Measurements from ENCODE around the gene C6.

The C6 gene

DNA sequence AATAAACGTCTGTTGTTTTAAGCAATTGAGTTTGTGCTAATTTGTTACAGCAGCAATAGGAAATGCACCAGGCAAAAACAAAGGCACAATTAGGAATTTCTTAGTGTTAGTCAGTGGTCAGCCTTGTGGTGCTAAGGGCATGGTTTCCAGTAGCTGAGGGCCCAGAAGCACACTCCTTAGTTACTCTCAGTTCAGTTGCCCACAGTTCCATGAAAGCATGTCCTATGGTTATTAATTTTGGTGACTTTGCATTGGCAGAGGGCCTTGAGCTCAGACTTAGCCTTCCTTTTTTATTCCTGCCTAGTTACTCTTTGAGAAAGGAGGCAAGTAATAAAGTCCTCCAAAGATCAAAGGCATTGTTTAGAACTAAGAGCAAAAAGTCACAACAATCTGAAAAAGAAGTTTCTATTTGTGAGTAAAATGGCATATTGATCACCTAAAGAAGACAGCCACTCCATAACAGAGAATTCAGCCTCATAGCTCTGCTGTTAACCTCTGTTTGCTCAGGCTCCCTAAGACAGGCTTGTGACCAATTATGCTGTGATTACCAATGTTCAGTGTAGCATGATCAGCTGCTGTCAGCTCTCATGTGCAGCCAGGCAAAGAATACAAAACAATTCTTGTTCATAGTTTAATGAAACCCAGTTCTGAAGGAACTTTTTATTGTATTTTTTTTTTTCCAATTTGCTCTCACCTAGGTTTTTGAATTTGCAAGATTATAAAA, 85.2 kb downstream of the C6 start:
- no peaks in the 10 kb centered on the region for H3K36me3 ChIP-seq (ENCODE audit: control insufficient read depth, insufficient read depth, low read length)
- H3K27ac ChIP-seq (ENCODE audit: low read depth, low read length, severe bottlenecking), result no peak overlapping the region
- 67% methylated on average over 1 of the region's 1 CpG; no CpG with 5 or more reads in 1 of the 2 experiments for WGBS, 2 experiments (ENCODE audit: insufficient coverage in 2 of 2)
- H3K9me3 ChIP-seq (ENCODE audit: control insufficient read depth, low read length), result no peaks in the 10 kb centered on the region
- H3K4me3 ChIP-seq (ENCODE audit: extremely low read depth, insufficient read depth, low read length, poor library complexity, severe bottlenecking), result no peak overlapping the region
- H3K4me1 ChIP-seq (ENCODE audit: control insufficient read depth, insufficient read depth, low read length, poor library complexity, severe bottlenecking), result no peaks in the 10 kb centered on the region

DNA sequence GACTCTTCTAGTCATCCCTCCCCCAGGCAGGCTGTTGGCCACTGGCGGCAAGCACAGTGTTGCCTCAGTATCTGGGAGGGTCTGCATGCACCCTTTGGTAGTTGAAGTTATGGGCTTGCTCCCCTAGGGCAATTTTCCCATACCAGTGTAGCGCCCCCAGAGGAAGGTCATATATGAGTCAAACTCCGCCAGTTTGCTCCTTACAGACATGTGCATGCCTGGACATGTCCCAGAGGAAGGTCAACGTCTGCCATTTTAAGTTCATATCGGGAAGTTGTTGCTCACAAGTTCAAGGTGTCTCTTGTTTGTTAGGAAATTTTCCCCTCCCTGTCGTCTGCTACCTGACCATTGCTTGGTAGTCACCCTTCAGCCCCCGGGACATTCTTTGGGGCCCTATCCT, 90.9 kb downstream of the C6 start:
- Histone ChIP-seq H3K4me1 (ENCODE audit: control insufficient read depth, insufficient read depth, low read length, poor library complexity, severe bottlenecking) (no peaks in the 10 kb centered on the region), H3K36me3 (ENCODE audit: control insufficient read depth, insufficient read depth, low read length) (no peaks in the 10 kb centered on the region), H3K4me3 (ENCODE audit: extremely low read depth, insufficient read depth, low read length, poor library complexity, severe bottlenecking) (no peak overlapping the region), H3K9me3 (ENCODE audit: control insufficient read depth, low read length) (no peaks in the 10 kb centered on the region), H3K27ac (ENCODE audit: low read depth, low read length, severe bottlenecking) (no peak overlapping the region)
- 91 to 98% methylated on average over 5 to 6 of the region's 7 CpGs for WGBS, 2 experiments (ENCODE audit: insufficient coverage in 2 of 2)

DNA sequence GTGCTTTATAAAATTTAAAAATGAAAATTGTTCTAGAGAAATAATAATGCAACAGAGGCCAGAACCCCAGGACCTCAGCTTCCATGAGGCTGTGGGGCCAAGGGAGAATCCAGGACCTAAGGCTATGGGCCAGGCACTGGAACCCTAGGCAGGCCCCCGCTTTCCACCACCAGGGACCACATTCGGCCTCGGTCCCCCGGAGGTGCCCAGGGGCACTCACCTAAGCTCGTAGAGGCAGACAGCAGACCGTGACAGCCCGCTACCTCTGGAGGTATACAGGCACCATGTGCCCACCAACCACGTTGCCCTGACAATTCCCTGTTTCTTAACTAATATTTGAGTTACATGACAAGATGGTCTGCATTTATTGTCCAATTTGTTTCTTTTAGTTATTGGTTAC, 92.7 kb downstream of the C6 start:
- H3K9me3 ChIP-seq (ENCODE audit: control insufficient read depth, low read length), result no peaks in the 10 kb centered on the region
- WGBS, 2 experiments (ENCODE audit: insufficient coverage in 2 of 2), result 77 to 100% methylated on average over 3 to 4 of the region's 8 CpGs
- no peaks in the 10 kb centered on the region for H3K36me3 ChIP-seq (ENCODE audit: control insufficient read depth, insufficient read depth, low read length)
- H3K4me3 ChIP-seq (ENCODE audit: extremely low read depth, insufficient read depth, low read length, poor library complexity, severe bottlenecking), result no peak overlapping the region
- H3K27ac ChIP-seq (ENCODE audit: low read depth, low read length, severe bottlenecking), result no peak overlapping the region
- no peaks in the 10 kb centered on the region for H3K4me1 ChIP-seq (ENCODE audit: control insufficient read depth, insufficient read depth, low read length, poor library complexity, severe bottlenecking)

DNA sequence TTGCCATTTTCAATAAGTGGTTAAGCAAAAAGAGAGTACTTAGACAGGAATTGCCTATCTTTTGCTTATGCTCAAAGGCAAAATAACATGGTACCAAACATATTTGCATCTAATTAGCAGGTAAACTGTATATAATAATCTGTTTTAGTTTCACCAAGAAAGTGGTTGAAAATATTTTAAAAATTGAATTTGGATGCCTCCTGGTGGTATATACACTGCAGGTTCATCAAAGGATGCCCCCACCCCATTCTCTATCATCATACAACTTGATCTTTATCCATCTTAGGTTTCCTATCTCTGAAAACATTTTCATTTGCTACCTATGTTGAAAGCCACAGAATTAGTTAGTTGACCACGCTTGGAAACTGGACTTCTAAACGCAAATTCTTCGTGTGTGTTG, 95.2 kb downstream of the C6 start:
- WGBS, 2 experiments (ENCODE audit: insufficient coverage in 2 of 2), result no CpG with 5 or more reads among the region's 3 CpGs
- Histone ChIP-seq H3K27ac (ENCODE audit: low read depth, low read length, severe bottlenecking) (no peak overlapping the region), H3K9me3 (ENCODE audit: control insufficient read depth, low read length) (no peaks in the 10 kb centered on the region), H3K4me3 (ENCODE audit: extremely low read depth, insufficient read depth, low read length, poor library complexity, severe bottlenecking) (no peak overlapping the region), H3K36me3 (ENCODE audit: control insufficient read depth, insufficient read depth, low read length) (no peaks in the 10 kb centered on the region), H3K4me1 (ENCODE audit: control insufficient read depth, insufficient read depth, low read length, poor library complexity, severe bottlenecking) (no peaks in the 10 kb centered on the region)

DNA sequence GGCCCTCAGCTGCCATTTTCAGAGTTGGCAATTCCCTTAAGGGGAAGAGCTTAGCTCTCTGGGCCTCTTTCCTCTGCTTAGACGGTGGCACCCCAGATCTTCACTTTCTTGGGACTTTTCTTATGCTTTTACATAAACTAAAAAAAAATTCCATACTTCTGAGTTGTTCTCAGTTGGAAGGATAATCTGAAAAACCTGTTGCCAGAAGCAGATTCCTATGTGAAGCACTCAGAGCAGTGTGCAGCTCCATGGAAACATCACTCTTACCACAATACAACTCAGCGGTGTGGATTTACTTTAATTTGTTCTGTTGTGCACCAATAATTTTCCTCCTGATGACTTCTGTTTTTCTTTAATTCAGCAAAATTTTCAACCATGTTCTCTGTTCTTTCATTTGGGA, 98.1 kb downstream of the C6 start:
- Histone ChIP-seq H3K4me1 (ENCODE audit: control insufficient read depth, insufficient read depth, low read length, poor library complexity, severe bottlenecking) (no peaks in the 10 kb centered on the region), H3K9me3 (ENCODE audit: control insufficient read depth, low read length) (no peaks in the 10 kb centered on the region), H3K36me3 (ENCODE audit: control insufficient read depth, insufficient read depth, low read length) (no peaks in the 10 kb centered on the region), H3K27ac (ENCODE audit: low read depth, low read length, severe bottlenecking) (no peak overlapping the region), H3K4me3 (ENCODE audit: extremely low read depth, insufficient read depth, low read length, poor library complexity, severe bottlenecking) (no peak overlapping the region)
- no CpG with 5 or more reads among the region's 2 CpGs for WGBS, 2 experiments (ENCODE audit: insufficient coverage in 2 of 2)

DNA sequence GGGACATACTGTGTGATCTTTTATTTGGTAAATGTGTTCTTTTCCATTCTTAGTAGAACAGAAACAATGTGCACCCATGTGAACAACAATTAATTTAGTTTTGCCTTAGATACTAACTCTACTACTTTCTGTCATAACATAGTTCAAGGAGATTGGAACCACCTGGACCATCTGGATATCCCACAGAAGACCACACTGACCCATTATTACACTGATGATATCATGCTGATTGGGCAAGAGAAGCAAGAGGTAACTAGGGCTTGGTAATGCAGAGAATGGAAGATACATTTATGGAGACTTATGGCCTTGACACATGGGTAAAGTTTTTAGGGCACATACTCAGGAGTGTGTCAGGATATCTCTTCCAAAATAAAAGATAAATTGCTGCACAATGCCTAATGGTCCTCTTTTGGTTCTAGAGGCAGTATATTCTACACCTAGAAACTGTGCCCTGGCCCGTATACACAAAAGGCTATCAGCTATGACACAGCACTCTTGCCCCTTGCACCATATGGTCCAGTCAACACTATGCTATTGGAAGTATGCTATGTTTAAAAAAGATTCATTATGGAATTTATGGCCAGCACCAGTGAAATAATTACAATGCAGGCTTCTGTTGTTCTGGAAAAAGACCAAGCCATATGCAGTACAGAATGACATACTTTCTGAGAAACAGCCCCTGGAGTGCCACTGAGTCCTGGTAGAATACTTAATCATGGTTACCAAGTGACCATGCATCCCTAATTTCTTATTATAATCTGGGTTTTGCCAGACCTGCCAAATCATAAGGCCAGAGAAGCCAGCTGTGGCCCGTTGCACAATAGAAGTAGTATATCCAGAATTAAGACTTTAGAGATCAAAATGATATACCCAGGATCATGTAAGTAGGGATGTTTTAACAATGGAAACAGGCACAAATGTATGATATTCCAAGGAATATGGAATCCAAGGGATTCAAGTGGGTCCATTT, 100.6 kb downstream of the C6 start:
- Histone ChIP-seq H3K27ac (ENCODE audit: low read depth, low read length, severe bottlenecking) (no peak overlapping the region), H3K4me3 (ENCODE audit: extremely low read depth, insufficient read depth, low read length, poor library complexity, severe bottlenecking) (no peak overlapping the region), H3K9me3 (ENCODE audit: control insufficient read depth, low read length) (no peaks in the 10 kb centered on the region), H3K36me3 (ENCODE audit: control insufficient read depth, insufficient read depth, low read length) (no peaks in the 10 kb centered on the region), H3K4me1 (ENCODE audit: control insufficient read depth, insufficient read depth, low read length, poor library complexity, severe bottlenecking) (no peaks in the 10 kb centered on the region)
- WGBS, 2 experiments (ENCODE audit: insufficient coverage in 2 of 2), result no CpG with 5 or more reads among the region's 2 CpGs

DNA sequence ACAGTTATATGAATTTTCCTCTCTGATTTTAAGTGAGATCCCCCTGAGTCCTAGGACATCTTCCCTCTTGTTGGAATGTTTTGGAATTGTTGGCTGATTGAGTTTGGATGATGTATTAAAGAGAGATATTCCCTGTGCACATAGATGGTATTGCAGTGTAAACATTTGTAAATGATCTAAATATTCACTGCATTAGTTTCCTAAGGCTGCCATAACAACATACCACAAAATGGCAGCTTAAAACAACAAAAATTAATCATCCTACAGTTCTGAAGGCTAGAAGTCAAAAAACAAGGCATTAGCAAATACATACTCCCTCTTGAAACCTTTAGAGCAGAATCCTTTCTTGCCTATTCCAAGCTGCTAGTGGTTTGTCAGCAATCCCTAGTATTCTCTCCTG, 104.1 kb downstream of the C6 start:
- Histone ChIP-seq H3K9me3 (ENCODE audit: control insufficient read depth, low read length) (no peaks in the 10 kb centered on the region), H3K36me3 (ENCODE audit: control insufficient read depth, insufficient read depth, low read length) (no peaks in the 10 kb centered on the region), H3K27ac (ENCODE audit: low read depth, low read length, severe bottlenecking) (no peak overlapping the region), H3K4me1 (ENCODE audit: control insufficient read depth, insufficient read depth, low read length, poor library complexity, severe bottlenecking) (no peaks in the 10 kb centered on the region), H3K4me3 (ENCODE audit: extremely low read depth, insufficient read depth, low read length, poor library complexity, severe bottlenecking) (no peak overlapping the region)

DNA sequence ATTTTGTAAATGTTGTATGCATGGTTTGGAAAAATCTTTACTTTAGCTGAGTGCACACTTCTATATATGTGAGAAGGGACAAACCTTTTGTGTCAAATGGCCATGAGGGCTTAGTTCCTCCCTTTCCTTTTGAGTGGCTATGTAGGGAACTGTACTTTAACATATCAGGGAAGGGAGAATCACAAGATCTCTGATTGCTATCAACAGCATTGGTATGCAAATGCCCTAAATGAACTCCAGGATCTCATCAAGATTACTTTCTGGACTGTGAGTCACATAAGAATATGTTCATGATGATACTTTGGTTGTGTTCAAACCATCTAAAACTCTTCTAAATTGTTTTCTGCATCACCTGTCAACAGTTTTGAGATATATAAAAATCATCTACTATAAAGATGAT, 111.0 kb downstream of the C6 start:
- Histone ChIP-seq H3K4me1 (ENCODE audit: control insufficient read depth, insufficient read depth, low read length, poor library complexity, severe bottlenecking) (no peaks in the 10 kb centered on the region), H3K36me3 (ENCODE audit: control insufficient read depth, insufficient read depth, low read length) (no peaks in the 10 kb centered on the region), H3K4me3 (ENCODE audit: extremely low read depth, insufficient read depth, low read length, poor library complexity, severe bottlenecking) (no peak overlapping the region), H3K9me3 (ENCODE audit: control insufficient read depth, low read length) (no peaks in the 10 kb centered on the region), H3K27ac (ENCODE audit: low read depth, low read length, severe bottlenecking) (no peak overlapping the region)

DNA sequence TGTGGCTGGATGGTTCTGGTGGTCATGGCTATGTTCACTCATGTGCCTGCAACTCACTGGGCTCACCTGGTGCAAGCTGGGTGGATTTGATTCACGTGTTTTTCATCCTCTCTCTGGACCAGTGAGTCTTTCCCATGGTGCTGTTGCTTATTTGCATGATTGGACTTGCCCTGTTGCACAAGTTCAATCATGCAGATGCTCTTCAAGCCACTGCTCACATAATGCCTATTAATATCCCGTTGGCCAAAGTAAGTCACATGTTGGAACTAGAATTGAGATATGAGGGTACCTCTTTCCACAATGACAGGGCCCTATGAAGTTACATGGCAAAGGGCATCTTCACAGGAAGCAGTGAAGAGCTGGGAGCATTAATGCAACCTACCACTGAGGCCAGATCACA, 115.7 kb downstream of the C6 start:
- no peaks in the 10 kb centered on the region for H3K9me3 ChIP-seq (ENCODE audit: control insufficient read depth, low read length)
- no peaks in the 10 kb centered on the region for H3K36me3 ChIP-seq (ENCODE audit: control insufficient read depth, insufficient read depth, low read length)
- H3K4me1 ChIP-seq (ENCODE audit: control insufficient read depth, insufficient read depth, low read length, poor library complexity, severe bottlenecking), result no peaks in the 10 kb centered on the region
- 81 to 100% methylated on average over 1 to 2 of the region's 2 CpGs for WGBS, 2 experiments (ENCODE audit: insufficient coverage in 2 of 2)
- H3K4me3 ChIP-seq (ENCODE audit: extremely low read depth, insufficient read depth, low read length, poor library complexity, severe bottlenecking), result no peak overlapping the region
- no peak overlapping the region for H3K27ac ChIP-seq (ENCODE audit: low read depth, low read length, severe bottlenecking)

DNA sequence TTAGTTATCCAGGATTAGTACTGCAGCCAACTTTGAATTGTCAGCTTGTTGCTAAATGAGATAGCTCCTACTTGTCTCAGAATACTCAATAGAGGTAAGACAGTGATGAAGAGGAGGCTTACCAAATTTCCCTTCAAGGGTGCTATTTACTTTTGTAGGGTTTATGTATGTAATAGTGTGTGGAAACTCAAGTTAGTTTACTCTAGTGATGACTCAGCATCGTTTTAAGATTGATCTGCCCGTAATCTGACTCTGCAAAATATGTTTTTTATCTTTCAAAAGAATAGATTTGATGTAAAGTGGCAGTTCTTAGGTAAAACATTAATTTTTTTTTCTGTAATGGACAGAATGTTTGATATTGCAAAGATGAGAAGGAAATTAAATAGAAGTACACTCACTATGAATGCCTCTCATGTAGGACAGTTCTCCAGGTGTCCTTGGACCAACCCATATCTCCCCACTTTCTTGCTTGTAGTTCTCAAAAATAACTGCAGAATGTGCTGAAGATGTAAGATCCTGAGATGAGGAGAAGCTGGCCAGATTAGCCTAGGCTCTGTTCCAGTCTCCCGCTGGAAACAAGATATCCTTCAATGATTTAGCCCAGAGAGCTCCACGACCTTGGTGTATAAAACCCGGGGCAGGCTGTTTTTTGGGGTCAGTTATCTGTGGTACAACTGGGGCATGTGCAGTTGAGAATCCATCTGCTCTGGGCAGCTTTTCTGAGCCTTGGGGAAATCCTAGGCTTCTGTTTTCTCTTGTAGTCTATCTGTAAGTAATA, 117.8 kb downstream of the C6 start:
- 88 to 96% methylated on average over 4 to 5 of the region's 5 CpGs for WGBS, 2 experiments (ENCODE audit: insufficient coverage in 2 of 2)
- H3K27ac ChIP-seq (ENCODE audit: low read depth, low read length, severe bottlenecking), result no peak overlapping the region
- H3K36me3 ChIP-seq (ENCODE audit: control insufficient read depth, insufficient read depth, low read length), result no peaks in the 10 kb centered on the region
- no peaks in the 10 kb centered on the region for H3K4me1 ChIP-seq (ENCODE audit: control insufficient read depth, insufficient read depth, low read length, poor library complexity, severe bottlenecking)
- H3K4me3 ChIP-seq (ENCODE audit: extremely low read depth, insufficient read depth, low read length, poor library complexity, severe bottlenecking), result no peak overlapping the region
- H3K9me3 ChIP-seq (ENCODE audit: control insufficient read depth, low read length), result no peaks in the 10 kb centered on the region
